Lung (tissue), 12 donors: Measurements from ENCODE around the gene CABLES1. TPM values are rescaled to one million over a fixed set of nuclear protein-coding genes. Genes with fewer than 3 reads are reported as not detected.
"Not testable (repeated sequence)": the region's sequence is repeated elsewhere in the genome, so short reads cannot be mapped to it uniquely, and the experiment has no call there.

Experiments used
- ATAC-seq: fragments of 200-7000 bp; cut with Tn5 transposase; one replicate; pipeline ENCODE4 v1.9.1; 2020; ENCODE audit warnings: moderate number of reproducible peaks; ENCODE audit not compliant: insufficient read depth, low FRiP score
- DNase-seq, 3 donors: peaks; one replicate each; pipeline ENCODE4 v3.0.0-alpha.2; 2013 to 2017
- H3K27ac ChIP-seq, 2 donors: one replicate each; pipeline ENCODE4 v1.5.1; 2013; ENCODE audit warnings: mild to moderate bottlenecking in 2 of 2, moderate library complexity in 2 of 2, control low read depth in 1 of 2, inconsistent platforms in 1 of 2, low read depth in 1 of 2, low read length in 1 of 2
- H3K27me3 ChIP-seq, 3 donors: one replicate each; pipeline ENCODE4 v1.5.1; 2013; ENCODE audit warnings: low read length in 2 of 3; ENCODE audit not compliant: control insufficient read depth in 3 of 3, insufficient read depth in 3 of 3
- H3K36me3 ChIP-seq, 4 donors: one replicate each; pipeline ENCODE4 v1.5.1; 2013; ENCODE audit warnings: low read length in 4 of 4, mild to moderate bottlenecking in 1 of 4, moderate library complexity in 1 of 4; ENCODE audit not compliant: control insufficient read depth in 4 of 4, insufficient read depth in 4 of 4
- H3K4me1 ChIP-seq, 5 donors: one replicate each; pipeline ENCODE4 v1.5.1; 2013; ENCODE audit warnings: low read length in 5 of 5, mild to moderate bottlenecking in 2 of 5, moderate library complexity in 1 of 5; ENCODE audit not compliant: control insufficient read depth in 5 of 5, insufficient read depth in 5 of 5
- H3K4me3 ChIP-seq: one replicate; pipeline ENCODE4 v1.5.1; 2013; ENCODE audit warnings: mild to moderate bottlenecking, control low read depth, moderate library complexity
- H3K9ac ChIP-seq, 2 donors: one replicate each; pipeline ENCODE4 v1.5.1; 2013; ENCODE audit warnings: low read length in 2 of 2, control low read depth in 1 of 2; ENCODE audit not compliant: insufficient read depth in 1 of 2
- H3K9me3 ChIP-seq, 4 donors: one replicate each; pipeline ENCODE4 v1.5.1; 2013; ENCODE audit warnings: low read length in 3 of 4, mild to moderate bottlenecking in 1 of 4, moderate library complexity in 1 of 4; ENCODE audit not compliant: control insufficient read depth in 4 of 4, insufficient read depth in 3 of 4
- WGBS, 2 donors: extraction: QIAGEN DNeasy Blood & Tissue Kit; methylation state at CpG; one replicate each; pipeline ENCODE4 v1.1.7; 2013; 5-methylcytosine and 5-hydroxymethylcytosine counted together
- polyA plus RNA-seq, 2 donors: library from polyadenylated mRNA; stranded (reverse); fragments of 200-250 nt; gene quantifications; one replicate each; pipeline ENCODE4 v1.2.1, GENCODE V29; 2013
- total RNA-seq, 2 donors: library from RNA; depleted of rRNA in 1 of 2; stranded (reverse); fragments of >200 nt in 1 of 2; gene quantifications; one replicate each; pipeline ENCODE4 v1.2.1, GENCODE V29; 2014 to 2021
- TF ChIP-seq, protein P1 (sequence below): IDR thresholded peaks from 2 replicates; pipeline ENCODE4 v1.5.1; 2012; ENCODE audit warnings: mild to moderate bottlenecking; ENCODE audit errors: control extremely low read depth, extremely low read depth
- donor health status: control.
- donor health status: control.
- donor health status: Bipolar disorder and iron deficiency.
- donor health status: healthy.
- donor health status: DM: yes; HTN: yes; CAD: no.

The CABLES1 gene
- total and polyA plus RNA-seq, 4 donors = 4.2 to 32.6 (median 14.7) TPM

DNA sequence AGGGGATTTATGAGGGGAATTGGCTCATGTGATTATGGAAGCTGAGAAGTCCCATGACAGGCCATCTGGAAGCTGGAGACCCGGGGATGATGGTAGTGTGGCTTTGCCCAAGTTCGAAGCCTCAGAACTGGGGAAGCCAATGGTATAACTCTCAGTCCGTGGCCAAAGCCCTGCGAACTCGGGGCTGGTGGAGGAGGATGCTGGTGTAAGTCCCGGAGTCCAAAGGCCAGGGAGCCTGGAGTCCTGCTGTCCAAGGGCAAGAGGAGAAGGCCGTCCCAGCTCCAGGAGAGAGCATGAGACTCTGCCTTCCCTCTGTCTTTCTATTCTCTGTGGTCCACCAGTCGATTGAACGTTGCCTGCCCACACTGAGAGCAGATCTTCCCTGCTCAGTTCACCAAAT is 43.2 kb upstream of the CABLES1 start:
- Histone ChIP-seq H3K9ac (no peak overlapping the region), H3K36me3 (no peaks in the 10 kb centered on the region), H3K27me3 (peaks cover 0 to 2% (median 0%) of the 10 kb centered on the region in 3 donors), H3K4me3 (no peak overlapping the region), H3K27ac (no peak overlapping the region), H3K9me3 (no peaks in the 10 kb centered on the region), H3K4me1 (peaks cover 0 to 9% (median 3%) of the 10 kb centered on the region in 5 donors)
- ATAC-seq (no peak), DNase-seq (no peak)
- TF ChIP-seq, protein P1, sequence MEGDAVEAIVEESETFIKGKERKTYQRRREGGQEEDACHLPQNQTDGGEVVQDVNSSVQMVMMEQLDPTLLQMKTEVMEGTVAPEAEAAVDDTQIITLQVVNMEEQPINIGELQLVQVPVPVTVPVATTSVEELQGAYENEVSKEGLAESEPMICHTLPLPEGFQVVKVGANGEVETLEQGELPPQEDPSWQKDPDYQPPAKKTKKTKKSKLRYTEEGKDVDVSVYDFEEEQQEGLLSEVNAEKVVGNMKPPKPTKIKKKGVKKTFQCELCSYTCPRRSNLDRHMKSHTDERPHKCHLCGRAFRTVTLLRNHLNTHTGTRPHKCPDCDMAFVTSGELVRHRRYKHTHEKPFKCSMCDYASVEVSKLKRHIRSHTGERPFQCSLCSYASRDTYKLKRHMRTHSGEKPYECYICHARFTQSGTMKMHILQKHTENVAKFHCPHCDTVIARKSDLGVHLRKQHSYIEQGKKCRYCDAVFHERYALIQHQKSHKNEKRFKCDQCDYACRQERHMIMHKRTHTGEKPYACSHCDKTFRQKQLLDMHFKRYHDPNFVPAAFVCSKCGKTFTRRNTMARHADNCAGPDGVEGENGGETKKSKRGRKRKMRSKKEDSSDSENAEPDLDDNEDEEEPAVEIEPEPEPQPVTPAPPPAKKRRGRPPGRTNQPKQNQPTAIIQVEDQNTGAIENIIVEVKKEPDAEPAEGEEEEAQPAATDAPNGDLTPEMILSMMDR = no peak
- 97 to 98% methylated on average over 9 of the region's 9 CpGs for WGBS, 2 donors

DNA sequence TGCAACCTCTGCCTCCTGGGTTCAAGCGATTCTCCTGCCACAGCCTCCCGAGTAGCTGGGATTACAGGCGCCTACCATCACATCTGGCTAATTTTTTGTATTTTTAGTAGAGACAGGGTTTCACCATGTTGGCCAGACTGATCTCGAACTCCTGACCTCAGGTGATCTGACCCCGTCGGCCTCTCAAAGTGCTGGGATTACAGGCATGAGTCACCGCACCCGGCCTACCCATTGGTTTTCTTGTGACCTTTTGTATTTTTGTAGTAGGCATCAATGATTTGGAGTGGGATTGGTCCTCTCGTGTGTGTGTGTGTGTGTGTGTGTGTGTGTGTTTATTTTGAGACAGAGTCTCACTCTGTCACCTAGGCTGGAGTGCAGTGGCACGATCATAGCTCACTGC is 42.2 kb upstream of the CABLES1 start:
- not testable (repeated sequence) for H3K27ac ChIP-seq, H3K9me3 ChIP-seq, H3K4me1 ChIP-seq, ATAC-seq, DNase-seq, H3K9ac ChIP-seq, H3K36me3 ChIP-seq, H3K4me3 ChIP-seq, H3K27me3 ChIP-seq
- 88 to 89% methylated on average over 10 of the region's 10 CpGs for WGBS, 2 donors

DNA sequence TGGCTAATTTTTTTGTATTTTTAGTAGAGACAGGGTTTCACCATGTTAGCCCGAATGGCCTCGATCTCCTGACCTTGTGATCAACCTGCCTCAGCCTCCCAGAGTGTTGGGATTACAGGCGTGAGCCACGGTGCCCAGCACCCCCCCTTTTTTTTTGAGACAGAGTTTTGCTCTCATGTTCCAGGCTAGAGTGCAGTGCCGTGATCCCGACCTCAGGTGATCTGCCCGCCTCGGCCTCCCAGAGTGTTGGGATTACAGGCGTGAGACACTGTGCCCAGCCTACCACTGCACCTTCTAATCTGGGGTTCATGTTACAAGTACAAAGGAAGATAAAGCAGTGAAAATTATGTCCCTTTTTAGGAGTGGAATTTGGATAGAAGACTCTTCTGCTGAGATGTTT is 41.5 kb upstream of the CABLES1 start:
- TF ChIP-seq, protein P1 = no peak
- Histone ChIP-seq H3K9ac (no peak overlapping the region), H3K27ac (no peak overlapping the region), H3K4me3 (no peak overlapping the region), H3K36me3 (no peaks in the 10 kb centered on the region), H3K27me3 (peaks cover 0 to 2% (median 0%) of the 10 kb centered on the region in 3 donors), H3K9me3 (no peaks in the 10 kb centered on the region), H3K4me1 (peaks cover 0 to 9% (median 3%) of the 10 kb centered on the region in 5 donors)
- ATAC-seq (no peak), DNase-seq (no peak)
- 95 to 97% methylated on average over 9 of the region's 9 CpGs for WGBS, 2 donors

DNA sequence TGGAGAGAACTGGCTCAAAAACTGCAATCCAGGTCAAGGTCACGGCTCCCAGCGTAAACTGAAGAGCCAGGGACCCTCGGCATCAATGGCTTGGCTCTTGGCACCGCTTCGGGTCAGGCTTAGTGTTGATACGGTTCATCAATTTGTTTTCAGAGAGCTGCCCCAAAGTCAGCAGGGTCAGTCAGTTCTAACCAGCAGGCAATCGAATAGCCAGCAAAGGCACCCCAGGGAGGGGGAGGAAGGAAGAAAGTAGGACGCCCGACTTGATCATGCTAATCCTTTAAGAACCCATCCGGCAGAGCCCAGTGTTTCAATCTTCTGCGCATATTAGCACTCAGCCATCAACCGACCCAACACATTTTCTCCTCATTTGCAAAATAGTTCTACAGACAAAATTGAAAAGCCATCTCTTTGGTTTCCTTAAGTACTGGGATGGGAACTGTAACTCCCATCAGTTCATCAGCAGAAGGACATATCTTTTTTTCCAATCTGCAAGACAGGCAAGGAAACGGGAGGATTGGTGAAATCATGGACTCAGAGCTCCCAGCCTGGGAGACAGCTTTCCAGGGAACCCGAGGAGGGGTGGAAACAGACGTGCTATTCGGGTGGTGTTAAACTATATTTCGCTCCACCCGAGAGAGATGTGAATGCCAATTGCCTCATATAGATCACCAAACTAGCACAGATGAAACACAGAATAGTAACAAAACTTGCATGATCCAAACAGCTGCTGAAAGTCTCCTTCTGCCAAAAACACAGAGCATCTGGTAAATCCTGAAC is 40.7 kb upstream of the CABLES1 start:
- H3K4me1 ChIP-seq = peaks cover 0 to 9% (median 3%) of the 10 kb centered on the region in 5 donors
- ATAC-seq = no peak

More for the DNA sequence above, 40.7 kb upstream of the CABLES1 start:
- Histone ChIP-seq H3K27ac (no peak overlapping the region), H3K9me3 (no peaks in the 10 kb centered on the region), H3K4me3 (no peak overlapping the region), H3K9ac (no peak overlapping the region), H3K36me3 (no peaks in the 10 kb centered on the region), H3K27me3 (peaks cover 0 to 2% (median 0%) of the 10 kb centered on the region in 3 donors)
- TF ChIP-seq, protein P1 = no peak
- DNase-seq = peak in 1 of 3 donors; percentile 21
- 72 to 82% methylated on average over 18 of the region's 18 CpGs for WGBS, 2 donors
